ENCODE results near the gene CROCC. TPM values are rescaled to one million over a fixed set of nuclear protein-coding genes. Genes with fewer than 3 reads are reported as not detected.

CROCC gene
- total RNA-seq, 1 donor from 2014 or later: 21.0 TPM

GRCh38 chr1:16984717-16985116, 63.0 kb downstream of the CROCC start:
- Histone ChIP-seq H3K4me3 (no peak overlapping the region), H3K9me3 (no peaks in the 10 kb centered on the region), H3K27me3 (ENCODE audit: low read depth) (peaks cover 10% of the 10 kb centered on the region), H3K4me1 (peaks cover 10% of the 10 kb centered on the region), H3K27ac (peak overlapping the region; percentile 31), H3K36me3 (peaks cover 39% of the 10 kb centered on the region)
- peak; percentile 59 for DNase-seq
- peak; percentile 35 to 49 for ATAC-seq
- TF ChIP-seq CTCF (IDR thresholded peaks at IDR 0.05): no peak
- intact Hi-C loops (cut with DNase I): no loop called here

GRCh38 chr1:16986113-16986512, 64.4 kb downstream of the CROCC start:
- Histone ChIP-seq H3K4me1 (no peaks in the 10 kb centered on the region), H3K9me3 (no peaks in the 10 kb centered on the region), H3K4me3 (no peak overlapping the region), H3K27ac (no peak overlapping the region), H3K36me3 (peaks cover 52% of the 10 kb centered on the region), H3K27me3 (ENCODE audit: low read depth) (peaks cover under 1% of the 10 kb centered on the region)
- ATAC-seq (no peak), DNase-seq (no peak)
- TF ChIP-seq CTCF (IDR thresholded peaks at IDR 0.05): no peak
- intact Hi-C loops (cut with DNase I): no loop called here

GRCh38 chr1:16986560-16986959, 64.8 kb downstream of the CROCC start:
- H3K36me3 ChIP-seq: peaks cover 56% of the 10 kb centered on the region

GRCh38 chr1:16986962-16987361, 65.2 kb downstream of the CROCC start:
- no peaks in the 10 kb centered on the region for H3K9me3 ChIP-seq
- H3K4me3 ChIP-seq: no peak overlapping the region
- H3K27ac ChIP-seq: no peak overlapping the region
- peaks cover 60% of the 10 kb centered on the region for H3K36me3 ChIP-seq
- ATAC-seq: no peak
- no peak for TF ChIP-seq CTCF (IDR thresholded peaks at IDR 0.05)
- no peaks in the 10 kb centered on the region for H3K4me1 ChIP-seq
- intact Hi-C loops (cut with DNase I): no loop called here
- no peak for DNase-seq
- H3K27me3 ChIP-seq (ENCODE audit: low read depth): no peaks in the 10 kb centered on the region

More at GRCh38 chr1:16986560-16986959, 64.8 kb downstream of the CROCC start:
- H3K27ac ChIP-seq: no peak overlapping the region
- H3K4me3 ChIP-seq: no peak overlapping the region
- H3K4me1 ChIP-seq: no peaks in the 10 kb centered on the region
- intact Hi-C loops (cut with DNase I): no loop called here
- DNase-seq (no peak), ATAC-seq (no peak)
- no peaks in the 10 kb centered on the region for H3K27me3 ChIP-seq (ENCODE audit: low read depth)
- TF ChIP-seq CTCF (IDR thresholded peaks at IDR 0.05): no peak
- H3K9me3 ChIP-seq: no peaks in the 10 kb centered on the region

- Histone ChIP-seq H3K4me1 (no peaks in the 10 kb centered on the region), H3K9me3 (no peaks in the 10 kb centered on the region), H3K36me3 (peaks cover 70% of the 10 kb centered on the region), H3K27me3 (ENCODE audit: low read depth) (no peaks in the 10 kb centered on the region), H3K4me3 (no peak overlapping the region), H3K27ac (no peak overlapping the region)
- no peak for TF ChIP-seq CTCF (IDR thresholded peaks at IDR 0.05)
- ATAC-seq: no peak
- no peak for DNase-seq
- intact Hi-C loops (cut with DNase I): no loop called here
Observed at GRCh38 chr1:16988210-16988609, 66.5 kb downstream of the CROCC start.
